ENCODE results near the gene ATP6V1E1. TPM values are rescaled to one million over a fixed set of nuclear protein-coding genes. Genes with fewer than 3 reads are reported as not detected.
A peak's percentile ranks its signal among the peaks of the same experiment; 100 is the strongest.

The ATP6V1E1 gene
- total RNA-seq, 2 donors from 2014 or later = 129 to 144 TPM

DNA sequence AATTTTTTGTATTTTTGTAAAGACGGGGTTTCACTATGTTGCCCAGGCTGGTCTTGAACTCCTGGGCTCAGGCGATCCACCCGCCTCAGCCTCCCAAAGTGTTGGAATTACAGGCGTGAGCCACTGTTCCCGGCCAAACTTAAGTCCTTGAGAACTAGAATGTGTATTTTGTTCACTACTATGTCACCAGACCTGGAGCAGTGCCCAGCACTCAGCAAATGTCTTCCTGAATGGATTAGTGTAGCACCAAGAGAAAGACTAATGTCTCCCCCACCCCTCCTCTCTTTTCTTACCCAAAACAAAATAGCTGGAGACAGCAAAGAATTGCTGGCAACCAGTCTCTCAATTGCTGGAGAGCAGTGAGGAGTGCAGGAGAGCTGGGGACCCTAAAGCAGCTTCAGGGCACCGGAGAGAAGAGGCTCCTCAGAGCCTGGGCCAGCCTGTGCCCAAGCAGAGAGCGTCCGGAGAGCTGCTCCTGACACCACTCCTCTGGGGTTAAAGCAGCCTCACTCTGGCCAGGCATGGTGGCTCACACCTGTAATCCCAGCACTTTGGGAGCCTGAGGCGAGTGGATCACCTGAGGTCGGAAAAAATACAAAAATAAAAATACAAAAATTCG is 50.3 kb downstream of the ATP6V1E1 start:
- Mint-ChIP-seq H3K4me3 (no peak overlapping the region), H3K36me3 (ENCODE audit: low read depth) (peaks cover 10% of the 10 kb centered on the region), H3K27me3 (ENCODE audit: insufficient read depth) (no peaks in the 10 kb centered on the region), H3K4me1 (peaks cover 35% of the 10 kb centered on the region), H3K9me3 (no peaks in the 10 kb centered on the region), H3K27ac (peak overlapping the region; percentile 26)
- Histone ChIP-seq H3K4me1 (ENCODE audit: control insufficient read depth, insufficient read depth, low read length) (peaks cover 19% of the 10 kb centered on the region), H3K9ac (ENCODE audit: extremely low read depth, low read length, poor library complexity, severe bottlenecking) (no peak overlapping the region), H3K9me3 (ENCODE audit: control insufficient read depth, low read length) (no peaks in the 10 kb centered on the region), H3K27me3 (ENCODE audit: control insufficient read depth, insufficient read depth, low read length, poor library complexity, severe bottlenecking) (no peaks in the 10 kb centered on the region), H3K27ac (ENCODE audit: low read depth, low read length) (no peak overlapping the region), H3K36me3 (ENCODE audit: control insufficient read depth, insufficient read depth, low read length) (no peaks in the 10 kb centered on the region), H3K4me3 (ENCODE audit: low read length) (no peak overlapping the region)
- TF ChIP-seq, protein P1, sequence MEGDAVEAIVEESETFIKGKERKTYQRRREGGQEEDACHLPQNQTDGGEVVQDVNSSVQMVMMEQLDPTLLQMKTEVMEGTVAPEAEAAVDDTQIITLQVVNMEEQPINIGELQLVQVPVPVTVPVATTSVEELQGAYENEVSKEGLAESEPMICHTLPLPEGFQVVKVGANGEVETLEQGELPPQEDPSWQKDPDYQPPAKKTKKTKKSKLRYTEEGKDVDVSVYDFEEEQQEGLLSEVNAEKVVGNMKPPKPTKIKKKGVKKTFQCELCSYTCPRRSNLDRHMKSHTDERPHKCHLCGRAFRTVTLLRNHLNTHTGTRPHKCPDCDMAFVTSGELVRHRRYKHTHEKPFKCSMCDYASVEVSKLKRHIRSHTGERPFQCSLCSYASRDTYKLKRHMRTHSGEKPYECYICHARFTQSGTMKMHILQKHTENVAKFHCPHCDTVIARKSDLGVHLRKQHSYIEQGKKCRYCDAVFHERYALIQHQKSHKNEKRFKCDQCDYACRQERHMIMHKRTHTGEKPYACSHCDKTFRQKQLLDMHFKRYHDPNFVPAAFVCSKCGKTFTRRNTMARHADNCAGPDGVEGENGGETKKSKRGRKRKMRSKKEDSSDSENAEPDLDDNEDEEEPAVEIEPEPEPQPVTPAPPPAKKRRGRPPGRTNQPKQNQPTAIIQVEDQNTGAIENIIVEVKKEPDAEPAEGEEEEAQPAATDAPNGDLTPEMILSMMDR (conservative IDR thresholded peaks at IDR 0.05) = no peak
- 93% methylated on average over 10 to 11 of the region's 11 CpGs for WGBS, 2 experiments (ENCODE audit: insufficient coverage in 1 of 2, insufficient read length in 1 of 2)
- no peak for DNase-seq

GRCh38 chr22:17576470-17576869 is 52.1 kb downstream of the ATP6V1E1 start:
- H3K4me3 Mint-ChIP-seq = no peak overlapping the region
- H3K27ac Mint-ChIP-seq = peak overlapping the region; percentile 79
- WGBS, 2 experiments (ENCODE audit: insufficient coverage in 1 of 2, insufficient read length in 1 of 2) = 84% methylated on average over 4 to 6 of the region's 6 CpGs
- no peak overlapping the region for H3K9ac ChIP-seq (ENCODE audit: extremely low read depth, low read length, poor library complexity, severe bottlenecking)
- H3K36me3 Mint-ChIP-seq (ENCODE audit: low read depth) = no peaks in the 10 kb centered on the region
- no peaks in the 10 kb centered on the region for H3K27me3 ChIP-seq (ENCODE audit: control insufficient read depth, insufficient read depth, low read length, poor library complexity, severe bottlenecking)
- H3K27me3 Mint-ChIP-seq (ENCODE audit: insufficient read depth) = no peaks in the 10 kb centered on the region
- no peaks in the 10 kb centered on the region for H3K36me3 ChIP-seq (ENCODE audit: control insufficient read depth, insufficient read depth, low read length)
- H3K4me1 ChIP-seq (ENCODE audit: control insufficient read depth, insufficient read depth, low read length) = peaks cover 19% of the 10 kb centered on the region
- peaks cover 36% of the 10 kb centered on the region for H3K4me1 Mint-ChIP-seq
- peak overlapping the region; percentile 64 for H3K27ac ChIP-seq (ENCODE audit: low read depth, low read length)
- peak; percentile 67 for DNase-seq
- H3K9me3 Mint-ChIP-seq = no peaks in the 10 kb centered on the region
- H3K9me3 ChIP-seq (ENCODE audit: control insufficient read depth, low read length) = no peaks in the 10 kb centered on the region
- H3K4me3 ChIP-seq (ENCODE audit: low read length) = no peak overlapping the region
- TF ChIP-seq, protein P1 (conservative IDR thresholded peaks at IDR 0.05) = no peak

DNA sequence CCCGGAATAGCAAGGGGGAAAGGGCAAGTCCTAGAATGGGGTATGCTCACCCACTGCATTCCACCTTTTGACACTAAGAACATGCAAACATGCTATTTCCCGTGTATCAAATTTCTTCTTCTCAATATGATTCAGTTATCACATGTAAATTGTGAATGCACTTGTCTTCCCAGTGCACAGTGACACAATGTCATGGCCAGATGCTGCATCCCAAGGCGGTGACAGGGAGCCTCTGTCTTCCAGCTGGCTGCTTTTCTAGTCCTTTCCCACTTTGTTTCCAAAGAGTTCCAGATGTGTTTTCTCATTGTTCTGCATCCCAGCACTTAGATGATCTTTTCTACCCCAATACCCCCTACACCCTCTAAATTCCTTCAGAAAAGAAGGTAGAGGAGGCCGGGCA is 52.9 kb downstream of the ATP6V1E1 start:
- Histone ChIP-seq H3K27ac (ENCODE audit: low read depth, low read length) (no peak overlapping the region), H3K36me3 (ENCODE audit: control insufficient read depth, insufficient read depth, low read length) (no peaks in the 10 kb centered on the region)
- 92 to 95% methylated on average over 2 to 4 of the region's 4 CpGs for WGBS, 2 experiments (ENCODE audit: insufficient coverage in 1 of 2, insufficient read length in 1 of 2)

More for the DNA sequence above, 52.9 kb downstream of the ATP6V1E1 start:
- Mint-ChIP-seq H3K4me3 (no peak overlapping the region), H3K27ac (no peak overlapping the region), H3K36me3 (ENCODE audit: low read depth) (no peaks in the 10 kb centered on the region), H3K27me3 (ENCODE audit: insufficient read depth) (no peaks in the 10 kb centered on the region), H3K9me3 (no peaks in the 10 kb centered on the region), H3K4me1 (peaks cover 36% of the 10 kb centered on the region)
- TF ChIP-seq, protein P1 (conservative IDR thresholded peaks at IDR 0.05) = no peak
- Histone ChIP-seq H3K9me3 (ENCODE audit: control insufficient read depth, low read length) (no peaks in the 10 kb centered on the region), H3K9ac (ENCODE audit: extremely low read depth, low read length, poor library complexity, severe bottlenecking) (no peak overlapping the region), H3K4me3 (ENCODE audit: low read length) (no peak overlapping the region), H3K4me1 (ENCODE audit: control insufficient read depth, insufficient read depth, low read length) (peaks cover 12% of the 10 kb centered on the region), H3K27me3 (ENCODE audit: control insufficient read depth, insufficient read depth, low read length, poor library complexity, severe bottlenecking) (no peaks in the 10 kb centered on the region)
- DNase-seq = no peak

Measured in endodermal cell (in vitro differentiated cells).